ENCODE data around the gene EMX2.

- TF ChIP-seq ZBTB7A (IDR thresholded peaks at IDR 0.05; ENCODE audit: low read depth) (no peak), CREB1 (IDR thresholded peaks at IDR 0.05; ENCODE audit: low read depth) (no peak), RAD21 (IDR thresholded peaks at IDR 0.05; ENCODE audit: low read depth) (no peak), NFIC (IDR thresholded peaks at IDR 0.05) (no peak), TAF1 (IDR thresholded peaks at IDR 0.05; ENCODE audit: low read depth) (no peak), REST (IDR thresholded peaks at IDR 0.05; ENCODE audit: low read depth) (no peak), FOXM1 (IDR thresholded peaks at IDR 0.05; ENCODE audit: borderline replicate concordance, low read depth) (no peak), EP300 (IDR thresholded peaks at IDR 0.05; ENCODE audit: borderline replicate concordance) (no peak), YY1 (IDR thresholded peaks at IDR 0.05; ENCODE audit: low read depth) (no peak), TCF12 (IDR thresholded peaks at IDR 0.05; ENCODE audit: low read depth) (no peak), CEBPB (IDR thresholded peaks at IDR 0.05) (no peak)
- TF ChIP-seq, protein P1, sequence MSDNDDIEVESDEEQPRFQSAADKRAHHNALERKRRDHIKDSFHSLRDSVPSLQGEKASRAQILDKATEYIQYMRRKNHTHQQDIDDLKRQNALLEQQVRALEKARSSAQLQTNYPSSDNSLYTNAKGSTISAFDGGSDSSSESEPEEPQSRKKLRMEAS (IDR thresholded peaks at IDR 0.05): no peak
- TF ChIP-seq, protein P2, sequence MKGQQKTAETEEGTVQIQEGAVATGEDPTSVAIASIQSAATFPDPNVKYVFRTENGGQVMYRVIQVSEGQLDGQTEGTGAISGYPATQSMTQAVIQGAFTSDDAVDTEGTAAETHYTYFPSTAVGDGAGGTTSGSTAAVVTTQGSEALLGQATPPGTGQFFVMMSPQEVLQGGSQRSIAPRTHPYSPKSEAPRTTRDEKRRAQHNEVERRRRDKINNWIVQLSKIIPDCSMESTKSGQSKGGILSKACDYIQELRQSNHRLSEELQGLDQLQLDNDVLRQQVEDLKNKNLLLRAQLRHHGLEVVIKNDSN (IDR thresholded peaks at IDR 0.05): no peak
Observed at GRCh38 chr10:117591043-117591442, 48.5 kb downstream of the EMX2 start.
